ENCODE data around the gene CCR2.
"Not testable (repeated sequence)": the region's sequence is repeated elsewhere in the genome, so short reads cannot be mapped to it uniquely, and the experiment has no call there.

Gene CCR2

GRCh38 chr3:46386205-46386604, 32.3 kb downstream of the CCR2 start:
- Histone ChIP-seq H4K20me1 (ENCODE audit: insufficient read depth) (no peaks in the 10 kb centered on the region), H3K4me1 (ENCODE audit: low read depth, poor library complexity, severe bottlenecking) (peaks cover 10% of the 10 kb centered on the region), H3K4me3 (IDR thresholded peaks at IDR 0.05; ENCODE audit: insufficient read depth, low read depth, low read length) (no peak overlapping the region), H3K79me2 (ENCODE audit: insufficient read depth, low read depth) (no peaks in the 10 kb centered on the region), H3K9ac (no peak overlapping the region), H2AFZ (ENCODE audit: low read depth) (no peak overlapping the region), H3K36me3 (ENCODE audit: insufficient read depth) (no peaks in the 10 kb centered on the region), H3K27ac (no peak overlapping the region), H3K4me2 (no peak overlapping the region), H3K27me3 (ENCODE audit: insufficient read depth, low read depth) (no peaks in the 10 kb centered on the region)
- no peak for TF ChIP-seq CTCF (conservative IDR thresholded peaks at IDR 0.05; ENCODE audit: low read depth, low read length)

GRCh38 chr3:46388847-46389246, 34.9 kb downstream of the CCR2 start:
- not testable (repeated sequence) for H2AFZ ChIP-seq (ENCODE audit: low read depth); H3K36me3 ChIP-seq (ENCODE audit: insufficient read depth); H3K9ac ChIP-seq; H3K27me3 ChIP-seq (ENCODE audit: insufficient read depth, low read depth); H3K4me2 ChIP-seq; H4K20me1 ChIP-seq (ENCODE audit: insufficient read depth); H3K27ac ChIP-seq; H3K79me2 ChIP-seq (ENCODE audit: insufficient read depth, low read depth); H3K4me3 ChIP-seq (IDR thresholded peaks at IDR 0.05; ENCODE audit: insufficient read depth, low read depth, low read length)
- peaks cover 12% of the 10 kb centered on the region for H3K4me1 ChIP-seq (ENCODE audit: low read depth, poor library complexity, severe bottlenecking)

- Histone ChIP-seq H3K9ac (no peak overlapping the region), H3K4me1 (ENCODE audit: low read depth, poor library complexity, severe bottlenecking) (peaks cover 15% of the 10 kb centered on the region), H3K4me2 (no peak overlapping the region), H3K36me3 (ENCODE audit: insufficient read depth) (no peaks in the 10 kb centered on the region), H3K27ac (no peak overlapping the region), H3K27me3 (ENCODE audit: insufficient read depth, low read depth) (no peaks in the 10 kb centered on the region), H2AFZ (ENCODE audit: low read depth) (no peak overlapping the region), H3K4me3 (IDR thresholded peaks at IDR 0.05; ENCODE audit: insufficient read depth, low read depth, low read length) (no peak overlapping the region), H4K20me1 (ENCODE audit: insufficient read depth) (no peaks in the 10 kb centered on the region), H3K79me2 (ENCODE audit: insufficient read depth, low read depth) (no peaks in the 10 kb centered on the region)
- no peak for TF ChIP-seq CTCF (conservative IDR thresholded peaks at IDR 0.05; ENCODE audit: low read depth, low read length)
These were observed 35.4 kb downstream of the CCR2 start for GRCh38 chr3:46389306-46389705.

GRCh38 chr3:46391526-46391925, 37.6 kb downstream of the CCR2 start:
- not testable (repeated sequence) for H3K4me2 ChIP-seq, H3K27ac ChIP-seq

GRCh38 chr3:46393011-46393410, 39.1 kb downstream of the CCR2 start:
- H3K4me3 ChIP-seq (IDR thresholded peaks at IDR 0.05; ENCODE audit: insufficient read depth, low read depth, low read length) = no peak overlapping the region
- H3K27ac ChIP-seq = no peak overlapping the region
- no peaks in the 10 kb centered on the region for H3K27me3 ChIP-seq (ENCODE audit: insufficient read depth, low read depth)
- peaks cover 15% of the 10 kb centered on the region for H3K4me1 ChIP-seq (ENCODE audit: low read depth, poor library complexity, severe bottlenecking)
- H2AFZ ChIP-seq (ENCODE audit: low read depth) = no peak overlapping the region
- no peaks in the 10 kb centered on the region for H3K36me3 ChIP-seq (ENCODE audit: insufficient read depth)
- H3K79me2 ChIP-seq (ENCODE audit: insufficient read depth, low read depth) = no peaks in the 10 kb centered on the region
- no peak overlapping the region for H3K9ac ChIP-seq
- H4K20me1 ChIP-seq (ENCODE audit: insufficient read depth) = no peaks in the 10 kb centered on the region
- no peak for TF ChIP-seq CTCF (conservative IDR thresholded peaks at IDR 0.05; ENCODE audit: low read depth, low read length)
- peak overlapping the region; percentile 29; the same call in 1 of the 2 replicates for H3K4me2 ChIP-seq

More at GRCh38 chr3:46391526-46391925, 37.6 kb downstream of the CCR2 start:
- H2AFZ ChIP-seq (ENCODE audit: low read depth); H4K20me1 ChIP-seq (ENCODE audit: insufficient read depth); H3K27me3 ChIP-seq (ENCODE audit: insufficient read depth, low read depth); H3K36me3 ChIP-seq (ENCODE audit: insufficient read depth); H3K4me3 ChIP-seq (IDR thresholded peaks at IDR 0.05; ENCODE audit: insufficient read depth, low read depth, low read length); H3K9ac ChIP-seq; H3K79me2 ChIP-seq (ENCODE audit: insufficient read depth, low read depth): not testable (repeated sequence)
- peaks cover 15% of the 10 kb centered on the region for H3K4me1 ChIP-seq (ENCODE audit: low read depth, poor library complexity, severe bottlenecking)
